Fibroblast of skin of left biceps (primary cell): ENCODE results near the gene ANK3.
"Not testable (repeated sequence)": the region's sequence is repeated elsewhere in the genome, so short reads cannot be mapped to it uniquely, and the experiment has no call there.

Source experiments
- DNase-seq, 2 experiments: peaks; one replicate each; pipeline ENCODE4 v3.0.0-alpha.2; 2013; ENCODE audit warnings: low read depth in 2 of 2

Gene ANK3

GRCh38 chr10:60309371-60309770 lies 80.3 kb downstream of the ANK3 start:
- no peak for DNase-seq

DNA sequence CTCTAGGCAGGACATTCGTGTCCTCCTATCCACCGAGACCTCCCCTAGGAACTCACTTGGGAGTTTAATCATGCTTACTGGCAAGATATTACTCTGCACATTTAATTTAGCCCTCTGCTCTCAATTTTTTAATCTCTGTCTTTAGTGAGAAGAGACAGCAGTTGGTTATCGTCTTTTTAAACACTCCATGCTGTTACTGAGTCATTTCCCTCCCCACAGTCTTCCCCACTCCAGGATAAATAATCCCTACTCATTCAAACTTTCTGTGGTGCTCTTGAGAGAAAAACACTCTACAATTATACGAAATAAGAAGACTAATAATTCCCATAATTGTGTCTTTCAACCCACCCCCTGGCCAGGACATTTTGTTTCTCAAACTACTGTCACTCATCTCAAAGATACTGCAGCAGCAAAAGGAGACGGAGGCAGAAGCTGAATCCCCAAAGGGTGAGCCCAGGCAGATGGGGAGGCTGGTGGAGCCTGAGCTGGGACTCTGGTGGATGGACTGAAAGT lies 84.2 kb downstream of the ANK3 start:
- no peak for DNase-seq

DNA sequence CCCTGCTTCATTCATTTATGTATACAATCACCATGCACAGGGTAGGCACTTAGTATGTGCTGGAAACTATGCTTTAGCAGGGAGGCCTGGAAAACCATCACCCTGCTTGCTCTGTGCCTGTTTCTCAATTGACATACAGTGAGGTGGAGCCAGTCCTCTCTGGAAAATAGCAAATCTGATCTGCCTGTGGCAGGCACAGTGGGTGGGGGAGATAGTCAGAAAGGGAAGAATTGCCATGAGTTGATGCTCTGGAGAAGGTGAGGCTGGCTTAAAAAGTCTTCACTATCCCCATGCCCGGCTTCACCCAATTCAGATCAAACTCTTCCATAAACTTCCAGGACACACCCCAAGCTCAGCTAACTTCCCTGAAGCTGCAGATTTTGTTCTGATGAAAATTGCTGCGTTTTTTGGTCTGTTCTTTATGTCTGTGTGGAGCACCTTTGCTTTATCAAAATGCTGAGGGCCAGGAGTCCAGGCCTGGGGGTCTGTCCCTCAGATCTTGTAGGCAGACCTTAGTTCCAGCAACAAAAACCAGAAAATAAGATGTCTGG lies 84.8 kb downstream of the ANK3 start:
- DNase-seq, result no peak

DNA sequence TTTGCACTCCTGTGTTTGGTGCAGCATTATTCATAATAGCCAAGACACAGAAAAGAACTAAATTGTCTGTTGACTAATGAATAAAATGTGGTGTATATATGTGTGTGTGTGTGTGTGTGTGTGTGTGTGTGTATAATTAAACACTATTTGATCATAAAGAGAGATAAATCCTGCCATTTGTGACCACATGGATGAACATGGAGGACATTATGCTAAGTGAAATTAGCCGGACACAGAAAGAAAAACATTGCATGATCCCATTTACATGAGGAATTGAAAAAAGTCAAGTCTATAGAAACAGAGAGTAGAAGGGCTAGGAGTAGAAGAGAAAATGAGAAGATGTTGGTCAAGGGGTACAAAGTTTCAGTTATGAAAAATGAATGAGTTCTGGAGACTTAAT lies 85.9 kb downstream of the ANK3 start:
- DNase-seq, result no peak

GRCh38 chr10:60299961-60300883 lies 89.5 kb downstream of the ANK3 start:
- no peak for DNase-seq

DNA sequence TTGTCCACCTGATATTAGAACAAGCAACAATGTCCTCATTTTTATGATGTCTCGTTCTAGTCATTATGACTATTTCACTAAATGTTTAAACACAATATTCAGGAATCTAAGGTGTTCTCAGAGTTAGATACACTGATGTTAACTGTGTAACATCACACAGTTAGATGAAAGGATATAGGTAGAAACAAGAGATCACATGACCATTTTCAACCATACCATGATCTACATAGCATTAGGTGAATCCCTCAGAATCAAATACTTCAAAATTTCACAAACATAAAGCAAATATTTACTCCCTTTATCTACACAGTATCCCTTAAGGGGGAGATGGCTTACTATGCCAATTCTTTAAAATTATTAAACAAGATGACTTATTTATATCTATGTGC lies 90.3 kb downstream of the ANK3 start:
- no peak for DNase-seq

- DNase-seq, result no peak
Observed at GRCh38 chr10:60298408-60299389, 91.0 kb downstream of the ANK3 start.

DNA sequence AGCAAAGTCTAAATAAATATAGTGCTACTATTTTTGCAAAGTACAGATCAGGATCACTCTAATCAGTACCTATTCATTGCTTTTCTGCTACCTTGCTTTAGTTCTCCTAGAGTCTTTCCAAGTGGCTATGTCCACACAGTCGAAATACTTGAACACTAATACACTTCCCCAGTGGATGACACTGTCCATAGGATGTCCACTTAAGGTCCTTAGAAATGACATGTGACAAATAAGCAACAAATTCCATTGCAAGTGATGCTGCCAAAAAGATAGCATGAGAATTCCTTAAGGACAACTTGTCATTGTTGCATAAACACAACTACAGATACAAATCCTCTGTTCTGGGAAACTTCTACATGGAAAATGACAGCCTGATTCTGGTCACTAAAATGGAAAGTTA lies 93.6 kb downstream of the ANK3 start:
- DNase-seq, result no peak

DNA sequence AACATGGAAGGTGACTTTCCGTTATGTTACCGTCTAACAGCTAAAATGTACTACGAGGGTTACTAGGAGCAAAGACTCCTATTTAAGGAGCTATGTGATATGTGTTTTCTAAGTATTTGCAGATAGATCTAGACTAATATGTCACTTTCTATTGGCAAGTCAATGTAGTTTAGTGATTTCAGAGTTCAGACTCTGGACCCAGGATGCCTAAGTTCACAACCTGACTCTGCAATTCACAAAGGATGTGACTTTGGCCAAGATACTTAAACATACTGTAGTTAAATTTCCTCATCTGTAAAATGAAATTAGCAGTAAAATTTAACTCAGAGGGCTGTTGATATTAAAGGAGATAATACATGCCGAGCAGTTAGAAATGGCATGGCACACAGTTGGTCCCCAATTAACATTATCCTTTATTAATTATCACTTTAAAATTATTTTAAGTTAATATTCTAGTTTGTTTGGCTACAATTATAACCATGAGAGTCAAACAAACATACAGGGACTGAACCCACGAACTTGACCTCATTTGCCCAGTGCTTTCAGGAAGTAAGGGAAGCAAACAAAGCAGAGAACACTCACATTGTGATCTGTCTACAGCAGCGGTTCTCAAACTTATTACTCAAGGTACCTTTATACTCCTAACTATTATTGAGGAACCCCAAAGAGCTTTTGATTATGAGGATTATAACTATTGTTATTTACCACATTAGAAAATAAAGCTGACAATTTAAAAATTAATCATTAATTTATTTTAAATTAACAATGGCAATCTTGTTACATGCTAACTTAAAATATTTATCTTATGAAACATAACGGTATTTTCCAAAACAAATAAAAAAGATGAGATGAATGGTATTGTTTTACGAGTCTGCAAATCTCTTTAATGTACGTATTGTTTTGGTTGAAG lies 94.4 kb downstream of the ANK3 start:
- no peak for DNase-seq

DNA sequence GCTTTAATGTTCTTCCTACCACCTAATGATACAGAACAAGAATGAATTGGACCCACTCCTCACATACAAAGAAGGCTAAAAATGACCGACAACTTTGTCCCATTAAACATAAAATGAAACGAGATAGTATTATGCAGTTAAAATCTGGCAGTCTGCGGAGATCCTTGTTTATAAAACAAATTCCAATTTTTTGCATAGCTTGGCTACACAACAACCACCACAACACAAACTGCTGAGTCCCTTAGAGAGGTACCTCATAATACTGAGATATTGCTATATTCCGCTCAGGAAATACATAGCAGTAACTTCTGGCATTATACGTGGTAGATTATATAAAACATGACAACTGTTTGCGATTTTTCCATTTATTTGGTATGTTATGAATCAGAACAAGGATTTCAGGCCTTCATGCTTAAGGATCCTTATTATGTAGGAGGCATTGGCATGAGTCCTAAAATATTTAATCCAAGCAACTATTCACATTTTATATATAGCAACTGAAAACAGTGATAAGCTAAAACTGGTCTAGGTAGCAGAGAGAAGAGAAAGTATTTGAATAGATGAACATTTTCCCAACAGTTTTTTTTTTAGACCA lies 96.0 kb downstream of the ANK3 start:
- no peak for DNase-seq

DNA sequence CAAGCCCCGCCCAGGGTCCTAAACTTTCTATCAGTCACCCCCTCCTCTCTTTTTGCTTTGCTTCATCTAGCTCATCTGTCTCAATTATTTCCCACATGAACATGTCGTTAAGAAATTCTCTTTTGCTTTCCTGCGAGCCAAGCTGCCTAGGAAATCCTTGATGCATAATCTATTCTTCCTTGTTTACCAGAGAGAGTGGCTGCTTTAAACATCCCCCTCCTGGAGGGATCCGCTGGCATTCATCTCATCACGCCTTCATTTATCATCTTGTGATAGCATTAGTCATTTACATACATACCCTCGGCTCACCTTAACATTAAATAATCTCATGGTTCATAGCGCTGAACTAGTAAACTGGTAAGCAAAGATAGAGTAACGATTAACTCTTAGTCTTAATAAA lies 96.7 kb downstream of the ANK3 start:
- DNase-seq, result no peak

GRCh38 chr10:60292536-60292935 lies 97.1 kb downstream of the ANK3 start:
- not testable (repeated sequence) for DNase-seq

- no peak for DNase-seq
Observed at GRCh38 chr10:60291344-60291930, 98.2 kb downstream of the ANK3 start.

DNA sequence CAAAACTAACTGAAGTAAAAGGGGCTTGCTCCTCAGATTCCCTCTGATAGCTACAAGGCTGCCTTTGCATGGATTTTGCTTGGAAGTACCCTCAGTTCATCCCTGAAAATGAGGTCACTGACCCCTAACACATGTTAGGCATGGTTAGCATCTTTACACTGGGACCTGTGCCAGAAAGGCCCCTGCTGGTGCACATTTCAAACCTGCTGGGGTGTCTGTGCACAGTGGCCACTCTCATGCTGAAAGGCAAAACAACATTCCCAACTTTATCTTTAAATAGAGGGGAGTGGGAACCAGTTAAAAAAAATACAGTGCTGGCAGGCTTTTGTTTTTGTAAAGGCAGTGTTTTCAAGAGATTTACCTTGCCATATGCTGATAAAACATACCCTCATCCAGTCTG lies 99.1 kb downstream of the ANK3 start:
- no peak for DNase-seq

- no peak for DNase-seq
Observed at GRCh38 chr10:60289800-60290199, 99.9 kb downstream of the ANK3 start.

DNA sequence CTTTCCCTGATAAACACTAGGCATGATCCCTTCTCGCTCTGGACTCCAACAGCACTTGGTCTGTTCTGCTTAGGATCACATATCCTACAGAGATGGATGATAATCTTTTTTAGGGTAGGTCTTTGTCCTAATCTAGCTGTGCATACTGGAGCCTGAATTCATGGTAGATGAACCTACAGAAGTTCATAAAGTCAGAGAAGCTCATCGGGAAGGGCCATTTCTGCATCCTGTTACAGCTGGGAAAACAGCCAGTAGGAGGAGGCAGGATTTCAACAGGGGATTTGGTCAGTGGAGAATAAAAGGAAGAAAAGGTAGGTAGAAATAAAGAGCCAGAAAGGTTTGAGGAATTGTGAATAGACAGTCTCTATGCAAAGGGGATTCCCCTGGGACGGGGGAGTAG lies 101.4 kb downstream of the ANK3 start:
- DNase-seq, result no peak

DNA sequence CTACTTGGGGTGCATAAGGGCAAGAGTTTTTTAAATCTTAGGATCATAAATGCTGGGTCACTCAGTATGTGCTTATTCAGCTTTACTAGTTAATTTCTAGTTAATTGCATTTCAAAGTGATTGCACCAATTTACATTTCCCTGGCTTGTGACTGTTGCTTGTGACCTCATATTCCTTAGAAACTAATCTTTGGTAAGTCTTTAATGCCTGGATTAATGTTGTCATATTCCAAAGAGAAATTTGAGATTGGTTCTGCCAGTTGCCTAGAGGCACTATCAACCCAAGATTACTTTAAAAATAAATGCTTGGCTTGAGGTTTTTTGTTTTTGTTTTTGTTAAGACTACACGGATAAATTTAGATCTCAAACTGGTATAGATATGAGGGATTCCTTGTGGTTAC lies 103.1 kb downstream of the ANK3 start:
- no peak for DNase-seq

DNA sequence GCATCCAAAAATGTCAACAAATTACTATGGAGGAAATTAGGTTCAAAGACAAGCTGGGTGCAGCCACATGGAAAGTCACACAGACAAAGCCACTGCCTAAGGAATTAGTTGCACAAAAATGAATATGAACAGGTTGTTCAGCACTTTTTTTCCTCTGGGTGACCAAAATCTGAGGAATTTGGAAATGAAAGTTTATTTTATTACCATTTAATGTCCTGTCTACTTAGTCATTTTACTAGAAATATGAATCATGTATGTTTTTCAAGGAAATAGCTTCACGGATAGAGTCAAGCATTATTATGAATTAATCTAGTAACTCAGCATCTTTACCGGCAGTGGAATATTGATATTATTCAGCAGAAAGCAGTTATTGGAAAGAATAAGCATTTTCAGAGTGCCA lies 106.3 kb downstream of the ANK3 start:
- no peak for DNase-seq

DNA sequence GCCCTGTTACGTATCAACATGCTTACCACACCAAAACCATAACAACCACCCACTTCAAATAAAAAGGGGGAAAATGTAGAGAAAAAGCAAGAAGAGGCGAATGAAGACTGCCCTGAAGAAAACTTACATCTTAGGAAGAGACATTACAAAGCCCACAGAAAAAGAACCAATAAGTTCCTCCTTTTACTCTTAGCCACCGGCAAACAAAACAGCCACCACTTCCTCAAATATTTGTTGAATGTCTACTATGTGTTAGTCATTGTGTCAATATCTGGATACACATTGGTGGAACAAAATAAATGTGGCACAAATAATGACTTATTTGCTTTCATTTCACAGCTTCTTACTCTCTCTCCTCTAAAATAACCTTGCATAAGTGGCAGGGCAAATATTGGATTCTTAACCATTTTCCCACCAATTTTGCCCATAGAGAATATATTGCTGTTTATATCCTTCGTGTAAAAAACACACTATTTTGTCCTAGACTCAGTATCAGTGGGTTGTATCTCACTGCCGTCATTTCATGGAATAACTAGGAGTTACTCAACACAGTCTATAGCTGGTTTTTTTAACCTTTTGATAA lies 106.8 kb downstream of the ANK3 start:
- no peak for DNase-seq

DNA sequence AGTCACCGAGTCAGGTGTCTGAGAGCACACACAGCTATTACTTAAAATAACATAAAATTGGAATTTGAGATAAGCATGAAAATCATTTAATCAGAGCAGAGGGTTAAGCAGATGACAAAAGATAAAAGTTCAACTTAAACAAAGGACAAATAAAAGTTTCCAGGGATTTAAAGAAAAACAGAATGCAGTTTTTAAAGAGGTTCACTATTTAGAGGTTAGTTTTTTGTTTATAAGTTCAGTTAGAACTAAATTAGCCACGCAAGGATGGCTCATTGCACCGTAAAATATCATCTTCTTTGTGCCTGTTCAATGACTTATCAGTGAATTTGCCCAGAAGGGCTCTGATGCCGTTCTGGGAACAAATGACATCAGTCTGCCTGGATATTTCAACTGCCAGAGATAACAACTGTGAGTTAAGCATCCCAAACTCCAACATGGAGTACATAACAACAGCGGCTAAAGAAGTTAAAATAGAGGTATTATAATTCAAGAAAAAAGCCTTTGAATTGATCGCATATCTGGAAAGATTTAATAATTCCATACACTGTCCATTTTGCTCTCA lies 107.8 kb downstream of the ANK3 start:
- no peak for DNase-seq
